Inflammatory macrophage treated with lipopolysaccharide for 1 hour (primary cell): ENCODE measurements around the gene GPR3.
"Not testable (repeated sequence)": the region's sequence is repeated elsewhere in the genome, so short reads cannot be mapped to it uniquely, and the experiment has no call there.

Experiments used
- DNase-seq, 2 donors: peaks; one replicate each; pipeline ENCODE4 v3.0.0-alpha.2; 2020 to 2022

GPR3 gene

DNA sequence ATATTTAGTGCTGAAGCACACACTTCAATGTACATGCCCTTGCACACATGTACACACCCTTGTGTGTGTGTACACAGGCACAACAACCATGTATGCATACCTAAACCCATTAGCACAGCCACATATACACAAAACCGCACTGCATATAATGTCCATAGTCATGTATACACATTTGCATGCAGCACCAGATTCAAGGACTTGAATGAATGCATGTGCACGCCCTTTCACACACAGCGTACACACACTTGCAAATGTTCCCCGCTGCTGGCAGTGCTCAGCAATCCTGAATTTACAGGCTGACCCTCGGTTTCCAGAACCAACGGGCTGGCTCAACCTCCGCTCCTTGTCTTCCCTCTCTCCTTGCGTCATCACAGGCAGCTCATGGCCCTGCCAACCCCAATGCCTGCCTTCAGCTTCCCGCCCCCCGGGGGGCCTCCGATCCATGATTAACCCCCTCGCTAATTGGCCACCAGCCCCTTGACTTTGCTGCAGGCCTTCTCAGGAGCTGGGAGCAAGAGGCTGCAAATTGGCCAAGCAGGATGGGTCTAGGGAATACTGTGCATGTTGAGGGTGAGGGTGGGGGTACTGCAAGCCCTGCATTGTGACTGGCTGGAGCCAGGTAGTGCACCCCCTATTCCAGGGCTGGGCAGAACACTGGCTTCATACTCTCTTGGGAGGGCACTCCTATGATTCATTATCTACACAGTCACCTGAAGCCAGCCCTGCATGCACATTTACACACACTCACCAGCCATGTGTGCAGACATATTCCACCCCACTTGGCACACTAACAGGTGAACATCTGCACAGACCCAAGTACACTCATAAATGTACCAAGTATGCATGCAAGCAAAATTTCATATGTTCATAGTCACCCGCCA lies 7.9 kb downstream of the GPR3 start:
- no peak for DNase-seq

DNA sequence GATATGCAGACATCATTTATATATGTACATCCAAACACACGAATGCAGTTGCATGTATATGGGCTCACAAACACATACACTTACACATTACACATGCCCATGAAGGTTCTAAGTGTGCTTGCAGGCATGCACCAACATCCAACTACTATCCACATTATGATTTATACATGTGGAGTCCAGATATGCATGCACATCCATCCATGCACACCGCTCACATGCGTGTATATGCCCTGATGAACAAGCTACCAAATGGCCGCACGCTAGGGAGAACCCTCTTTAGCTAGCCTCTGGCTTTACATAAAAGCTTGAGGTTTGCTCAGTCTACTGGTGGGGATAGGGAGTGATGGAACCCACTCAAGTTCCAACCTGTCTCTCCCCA lies 8.5 kb downstream of the GPR3 start:
- no peak for DNase-seq

DNA sequence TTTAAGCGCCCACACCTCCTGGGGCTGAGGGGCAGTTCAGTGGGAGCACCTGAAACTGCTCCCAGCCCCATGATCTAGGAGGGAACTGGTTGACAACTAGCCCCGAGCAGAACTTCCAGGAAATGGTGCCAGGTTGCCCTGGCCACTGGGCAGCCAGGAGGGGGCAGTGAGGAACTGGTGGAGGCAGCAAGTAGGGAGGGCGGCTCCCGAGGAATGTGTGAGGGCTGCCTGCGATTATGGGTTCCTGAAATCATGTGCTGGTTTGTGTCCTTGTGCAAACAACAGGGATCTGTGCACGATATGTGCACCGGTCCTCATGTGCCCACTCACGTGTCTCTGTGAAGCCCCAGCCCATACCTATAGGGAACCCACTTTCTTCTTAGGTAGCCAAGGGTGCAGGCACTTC lies 9.9 kb downstream of the GPR3 start:
- peak; percentile 56 to 66 for DNase-seq

GRCh38 chr1:27403065-27403726 lies 10.8 kb downstream of the GPR3 start:
- peak in 1 of 2 donors; percentile 46 for DNase-seq

DNA sequence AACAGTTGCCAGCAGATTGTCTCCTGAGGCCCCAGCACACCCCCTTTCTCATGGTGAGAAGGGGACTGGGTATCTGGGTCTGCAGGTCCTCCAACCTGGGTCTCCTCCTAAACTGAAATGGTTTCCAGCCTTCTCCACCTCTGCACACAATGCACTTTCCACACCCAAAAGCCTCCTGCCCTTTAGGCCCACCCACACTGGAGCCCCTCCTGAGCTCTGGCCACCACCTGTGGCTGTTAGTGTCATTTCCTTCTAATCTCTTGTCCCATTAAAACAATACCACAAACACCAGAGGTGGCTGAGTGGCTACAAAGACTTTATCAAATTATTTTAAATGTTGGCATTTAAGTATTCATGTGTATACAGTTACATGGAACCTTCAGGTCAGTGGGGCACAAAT lies 11.5 kb downstream of the GPR3 start:
- no peak for DNase-seq

DNA sequence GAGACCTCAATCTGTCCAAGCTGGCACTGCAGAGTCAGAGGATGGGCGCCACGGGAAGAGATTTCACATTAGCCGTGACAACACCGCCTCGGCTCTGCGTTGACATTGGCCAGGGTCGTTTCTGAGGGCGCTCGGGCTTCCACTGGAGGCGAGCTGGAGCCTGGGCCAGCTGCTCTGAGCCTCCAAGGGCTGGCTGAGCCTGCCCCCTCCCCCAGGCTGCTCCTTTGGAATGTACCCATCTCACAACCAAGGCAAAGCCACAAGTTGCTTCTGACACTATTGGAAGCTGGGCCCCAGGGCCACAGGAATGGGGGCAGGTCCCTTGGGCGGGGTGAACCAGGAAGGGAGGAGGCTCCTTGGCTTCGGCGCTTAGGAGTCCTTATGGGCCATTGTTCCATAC lies 12.7 kb downstream of the GPR3 start:
- DNase-seq: no peak

GRCh38 chr1:27405598-27406361 lies 13.4 kb downstream of the GPR3 start:
- not testable (repeated sequence) for DNase-seq

DNA sequence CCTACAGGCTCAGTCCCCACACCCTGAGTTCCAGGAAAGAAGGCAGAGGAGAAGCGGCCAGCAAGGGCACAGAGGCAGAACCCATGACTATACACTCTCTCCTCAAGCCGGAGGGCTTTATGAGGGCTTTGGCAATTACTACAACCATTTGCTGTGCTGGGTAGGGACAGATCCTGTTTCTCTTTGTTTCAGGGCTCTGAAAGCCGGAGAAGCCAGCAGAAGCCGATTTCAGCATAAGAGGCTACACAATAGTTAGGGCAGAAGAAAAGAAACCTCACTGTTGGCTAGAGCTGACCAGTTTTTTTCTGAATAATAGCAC lies 13.9 kb downstream of the GPR3 start:
- no peak for DNase-seq

- DNase-seq: not testable (repeated sequence)
Observed at GRCh38 chr1:27406791-27407190, 14.4 kb downstream of the GPR3 start.

DNA sequence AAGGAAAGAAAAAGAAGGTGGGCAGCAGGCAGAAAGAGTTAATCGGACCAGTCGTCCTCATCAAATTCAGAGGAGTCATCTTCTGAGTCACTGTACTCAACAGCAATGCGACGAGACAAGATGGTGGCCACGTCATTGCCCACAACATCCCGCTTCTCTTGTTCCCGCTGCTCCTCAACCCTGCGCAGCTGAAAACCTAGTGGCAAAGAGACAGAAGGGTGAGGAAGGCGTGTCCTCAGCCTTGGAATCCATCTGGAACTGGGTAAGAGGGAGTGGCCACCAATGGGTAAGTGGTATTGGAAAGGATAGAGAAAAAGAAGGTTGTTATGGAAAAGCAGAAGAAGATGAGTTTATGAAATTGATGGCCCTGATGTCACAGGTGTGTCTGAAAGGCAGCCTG lies 15.7 kb downstream of the GPR3 start:
- DNase-seq: no peak

DNA sequence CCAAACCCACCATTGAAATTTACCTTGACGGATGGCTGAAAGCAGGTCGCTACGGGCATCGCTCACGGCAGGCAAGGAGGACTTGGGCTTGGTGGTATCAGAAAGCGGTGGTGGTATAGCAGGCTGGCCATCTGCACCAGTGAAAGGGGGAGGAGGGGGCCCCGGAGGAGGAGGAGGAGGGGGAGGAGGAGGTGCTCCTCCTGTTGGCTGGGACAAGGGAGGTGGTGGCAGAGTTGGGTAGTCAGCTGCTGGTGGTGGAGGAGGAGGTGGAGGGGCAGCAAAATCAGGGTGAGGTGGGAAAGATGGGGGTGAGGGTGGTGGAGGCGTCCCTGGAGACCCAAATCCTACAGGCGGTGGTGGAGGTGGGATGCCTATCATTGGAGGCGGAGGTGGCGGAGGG lies 17.2 kb downstream of the GPR3 start:
- DNase-seq: no peak

GRCh38 chr1:27410709-27411108 lies 18.3 kb downstream of the GPR3 start:
- no peak for DNase-seq

DNA sequence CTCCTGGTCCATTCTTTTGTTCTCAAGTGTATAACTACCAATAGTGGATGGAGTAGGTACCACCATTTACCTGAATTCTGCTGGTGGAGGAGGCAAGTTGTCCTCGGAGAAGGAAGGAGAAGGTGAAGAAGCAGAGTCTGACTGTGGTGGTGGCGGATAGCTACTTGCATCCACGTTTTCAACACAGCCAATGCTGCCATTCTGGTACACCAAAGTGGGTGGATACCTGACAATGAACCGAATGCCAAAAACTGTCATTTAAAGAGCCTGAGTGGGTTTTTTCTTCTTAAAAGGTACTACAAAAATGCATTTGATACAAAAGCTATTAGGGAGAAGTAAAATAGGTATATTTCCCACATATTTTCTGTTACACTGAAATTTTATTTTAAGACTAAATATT lies 20.1 kb downstream of the GPR3 start:
- DNase-seq: no peak

GRCh38 chr1:27413004-27413403 lies 20.6 kb downstream of the GPR3 start:
- DNase-seq: no peak

- no peak for DNase-seq
Observed at GRCh38 chr1:27414091-27414490, 21.7 kb downstream of the GPR3 start.

DNA sequence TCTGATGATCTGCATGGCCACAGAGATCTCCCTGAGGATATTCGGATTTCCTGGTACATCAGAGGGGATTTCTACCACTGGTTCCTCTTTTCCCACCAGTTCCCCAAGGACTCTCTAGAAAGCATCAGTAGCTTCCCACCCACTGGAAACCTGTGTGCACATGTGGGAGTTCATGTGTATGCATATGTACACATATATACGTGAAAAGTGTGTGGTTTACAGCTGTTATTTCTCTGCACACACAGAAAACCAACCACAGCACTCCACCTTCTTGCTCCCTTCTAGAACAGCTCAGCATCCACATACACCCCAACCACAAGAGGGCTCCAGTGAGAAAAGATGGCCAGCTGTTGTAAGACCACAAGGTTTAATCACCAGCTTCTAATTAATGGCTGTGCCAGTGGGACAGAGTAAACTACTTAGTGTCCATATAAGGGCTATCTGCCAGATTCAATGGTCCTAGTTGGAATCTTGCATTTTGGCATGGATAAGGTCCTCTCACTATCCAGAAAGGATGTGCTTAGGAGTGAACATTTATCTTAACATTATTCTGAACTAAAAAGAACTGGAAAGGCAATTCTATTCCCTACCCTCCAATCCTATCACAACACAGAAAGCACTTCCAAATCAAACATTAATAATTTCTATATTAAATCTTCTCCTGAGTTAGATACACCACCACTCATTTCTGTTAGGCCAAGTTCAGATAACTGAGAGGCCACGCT lies 24.1 kb downstream of the GPR3 start:
- peak; percentile 59 to 80 for DNase-seq

- no peak for DNase-seq
Observed at GRCh38 chr1:27417713-27418112, 25.3 kb downstream of the GPR3 start.

- DNase-seq: peak in 1 of 2 donors; percentile 66
Observed at GRCh38 chr1:27418326-27419185, 26.1 kb downstream of the GPR3 start.

GRCh38 chr1:27423709-27424108 lies 31.3 kb downstream of the GPR3 start:
- no peak for DNase-seq

DNA sequence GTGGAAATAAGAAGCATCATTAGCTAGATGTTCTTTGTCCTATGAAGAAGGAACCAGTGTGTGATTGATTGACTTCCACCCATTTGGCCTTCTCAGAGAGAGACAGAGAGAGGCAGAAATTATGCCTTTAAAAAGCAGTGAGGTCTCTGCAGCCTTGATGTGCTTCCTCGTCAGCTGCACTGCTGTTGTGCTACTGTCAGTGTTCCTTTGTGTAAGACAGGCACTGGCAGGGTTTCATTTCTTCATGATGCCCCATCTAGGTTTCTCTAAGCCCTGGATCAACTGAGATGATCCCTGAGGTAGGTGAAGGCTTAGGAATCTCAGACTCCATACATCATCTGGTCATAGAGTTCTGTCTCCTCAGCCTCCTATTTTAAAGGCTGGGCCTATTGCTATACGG lies 34.9 kb downstream of the GPR3 start:
- no peak for DNase-seq

DNA sequence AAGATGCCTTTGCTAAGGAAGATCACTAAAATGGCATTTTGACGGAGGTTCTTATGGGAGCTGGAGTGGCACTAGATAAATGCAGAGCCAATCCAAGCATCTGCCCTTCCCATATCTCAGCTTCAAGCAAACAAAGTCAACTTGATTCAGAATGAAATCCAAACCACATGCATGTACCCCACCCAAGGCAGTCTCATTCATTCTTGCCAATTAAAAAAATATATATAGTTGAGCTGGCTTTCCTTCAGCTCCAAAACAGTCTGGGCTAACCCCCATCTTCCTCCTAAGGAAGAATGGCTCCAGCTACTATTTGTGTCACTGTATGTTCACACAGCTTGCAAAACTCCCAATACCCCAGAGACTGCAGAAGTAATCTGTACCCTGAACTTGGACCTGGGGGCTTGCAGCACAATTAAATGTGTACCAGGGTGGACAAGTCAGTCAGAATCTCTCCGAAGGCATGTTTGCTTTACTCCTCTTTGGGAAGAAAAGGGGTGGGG lies 35.4 kb downstream of the GPR3 start:
- DNase-seq: no peak
